Measurements from ENCODE around the gene CABP4. TPM values are rescaled to one million over a fixed set of nuclear protein-coding genes. Genes with fewer than 3 reads are reported as not detected.

The CABP4 gene
- polyA plus RNA-seq, 6 donors from 2014 or later, result 1.5 to 6.8 (median 2.1) TPM; not detected in 1

DNA sequence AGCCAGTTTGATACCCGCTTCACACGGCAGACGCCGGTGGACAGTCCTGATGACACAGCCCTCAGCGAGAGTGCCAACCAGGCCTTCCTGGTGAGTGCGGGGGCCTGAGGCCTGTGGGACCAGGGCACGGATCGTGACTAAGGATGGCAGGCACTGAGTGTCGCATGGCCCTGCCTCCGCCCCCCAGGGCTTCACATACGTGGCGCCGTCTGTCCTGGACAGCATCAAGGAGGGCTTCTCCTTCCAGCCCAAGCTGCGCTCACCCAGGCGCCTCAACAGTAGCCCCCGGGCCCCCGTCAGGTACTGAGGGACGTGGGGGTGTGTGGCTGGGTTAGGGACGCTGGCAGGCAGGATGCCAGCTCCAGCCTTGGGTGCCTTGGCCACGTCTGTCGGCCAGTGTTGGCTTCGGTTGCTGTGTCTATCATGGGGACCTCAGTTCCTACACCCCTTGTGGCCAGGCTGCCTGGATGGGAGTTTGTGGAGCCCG is 20.7 kb upstream of the CABP4 start:
- DNase-seq (no peak), ATAC-seq (ENCODE audit: low read depth in 2 of 2) (no peak)
- Mint-ChIP-seq H3K27me3 (no peaks in the 10 kb centered on the region), H3K4me1 (peaks cover 38 to 71% (median 58%) of the 10 kb centered on the region in 3 donors), H3K27ac (peak overlapping the region in 2 of 6 donors; percentile 59 to 89), H3K9me3 (no peaks in the 10 kb centered on the region), H3K4me3 (peak overlapping the region; percentile 29 to 98 (median 76)), H3K36me3 (peaks cover 7 to 16% of the 10 kb centered on the region in 2 donors)

DNA sequence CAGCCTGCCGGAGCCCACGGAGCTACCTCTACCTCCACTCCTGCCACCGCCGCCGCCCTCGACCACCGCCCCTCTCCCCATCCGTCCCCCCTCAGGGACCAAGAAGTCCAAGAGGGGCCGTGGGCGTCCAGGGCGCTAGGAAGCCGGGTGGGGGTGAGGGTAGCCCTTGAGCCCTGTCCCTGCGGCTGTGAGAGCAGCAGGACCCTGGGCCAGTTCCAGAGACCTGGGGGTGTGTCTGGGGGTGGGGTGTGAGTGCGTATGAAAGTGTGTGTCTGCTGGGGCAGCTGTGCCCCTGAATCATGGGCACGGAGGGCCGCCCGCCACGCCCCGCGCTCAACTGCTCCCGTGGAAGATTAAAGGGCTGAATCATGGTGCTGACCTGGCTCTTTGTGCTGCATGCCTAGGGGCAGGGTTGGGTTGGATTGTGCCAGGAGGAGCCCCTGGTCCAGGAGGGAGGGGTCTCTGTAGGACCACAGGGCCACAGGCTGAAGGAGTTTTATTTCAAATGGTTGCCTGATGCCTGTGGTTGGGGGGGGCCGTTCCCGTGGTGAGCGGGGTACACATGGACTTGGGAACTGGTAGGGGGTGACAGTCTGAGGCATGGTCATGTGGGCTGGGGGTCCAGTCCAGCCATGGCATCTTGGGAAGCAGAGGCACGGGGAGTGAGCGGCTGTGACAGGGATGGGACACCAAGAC is 20.0 kb upstream of the CABP4 start:
- H3K27ac Mint-ChIP-seq, result peak overlapping the region in 3 of 6 donors; percentile 53 to 93 (median 90)
- ATAC-seq (ENCODE audit: low read depth in 2 of 2) (no peak), DNase-seq (no peak)
- peaks cover 44 to 78% (median 63%) of the 10 kb centered on the region in 3 donors for H3K4me1 Mint-ChIP-seq
- H3K9me3 Mint-ChIP-seq, result no peaks in the 10 kb centered on the region
- no peaks in the 10 kb centered on the region for H3K27me3 Mint-ChIP-seq
- H3K4me3 Mint-ChIP-seq, result peak overlapping the region; percentile 75 to 98 (median 95)
- H3K36me3 Mint-ChIP-seq, result peaks cover 7 to 16% of the 10 kb centered on the region in 2 donors

DNA sequence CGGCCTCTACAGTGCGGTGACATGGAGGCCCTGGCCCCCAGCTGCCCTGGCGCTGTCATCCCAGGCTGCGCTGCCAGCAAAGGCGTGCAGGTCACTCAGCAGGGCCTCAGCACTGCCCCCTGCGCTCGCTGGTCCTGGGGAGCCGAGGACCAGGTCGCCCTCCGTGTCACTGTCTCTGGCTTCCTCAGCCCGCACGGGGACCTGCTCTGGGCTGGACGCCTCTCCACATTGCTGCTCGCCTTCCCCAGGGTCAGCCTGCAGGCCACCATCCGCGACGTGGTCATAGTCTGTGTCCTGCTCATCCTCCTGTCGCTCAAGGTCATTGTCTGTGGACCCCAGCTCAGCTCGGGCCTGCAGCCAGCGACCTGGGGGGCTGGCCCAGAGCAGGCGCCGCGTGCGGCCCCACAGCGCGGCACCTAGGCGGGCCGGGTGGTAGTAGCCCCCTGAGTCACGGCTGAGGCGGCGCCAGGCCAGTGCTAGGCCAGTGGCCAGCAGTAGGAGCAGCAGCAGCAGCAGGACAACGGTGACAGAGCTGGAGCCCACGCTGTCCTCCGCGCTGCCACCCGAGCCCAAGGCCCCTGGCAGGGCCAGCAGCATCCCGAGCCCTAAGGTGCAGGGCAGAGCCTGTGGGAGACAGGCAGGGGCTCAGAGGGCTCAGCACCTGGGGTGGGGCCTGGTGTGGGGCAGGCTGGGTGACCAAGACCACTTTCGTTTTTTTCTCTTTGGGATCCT is 19.3 kb upstream of the CABP4 start:
- no peak for ATAC-seq (ENCODE audit: low read depth in 2 of 2)
- Mint-ChIP-seq H3K27me3 (no peaks in the 10 kb centered on the region), H3K9me3 (no peaks in the 10 kb centered on the region), H3K36me3 (peaks cover 7 to 16% of the 10 kb centered on the region in 2 donors), H3K4me1 (peaks cover 51 to 85% (median 66%) of the 10 kb centered on the region in 3 donors), H3K27ac (peak overlapping the region; percentile 51 to 96 (median 80)), H3K4me3 (peak overlapping the region; percentile 94 to 98 (median 96))
- DNase-seq, result no peak

DNA sequence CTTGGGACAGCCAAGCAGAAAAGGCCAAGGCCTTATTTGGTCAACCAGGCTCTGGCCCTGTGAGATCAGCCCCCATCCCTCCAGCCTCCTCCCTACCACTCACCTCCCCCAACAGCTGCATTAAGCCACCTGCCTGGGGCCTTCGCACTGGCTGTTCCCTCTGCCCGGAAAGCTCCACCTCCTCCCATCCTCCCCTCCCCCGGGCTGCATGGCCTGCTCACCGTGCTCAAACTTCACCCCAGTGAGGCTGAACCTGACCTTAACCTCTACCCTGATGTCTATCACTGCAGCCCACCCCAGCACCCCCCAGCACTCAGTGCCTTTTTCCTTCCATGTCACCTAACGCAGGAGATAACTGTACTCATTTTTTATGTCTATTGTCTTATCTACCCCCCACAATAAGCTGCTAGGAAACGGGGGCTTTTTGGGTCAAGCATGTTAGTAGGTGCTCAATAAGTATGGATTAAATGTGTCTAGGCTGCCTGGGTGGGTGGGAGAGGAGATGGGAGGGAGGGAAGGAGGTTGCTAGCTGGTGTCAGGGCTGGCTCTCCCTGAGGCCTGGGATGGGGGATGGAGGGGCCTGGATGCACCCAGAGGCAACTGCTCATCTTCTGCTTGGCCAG is 18.6 kb upstream of the CABP4 start:
- ATAC-seq (ENCODE audit: low read depth in 2 of 2) (peak; percentile 32 to 40), DNase-seq (no peak)
- no peaks in the 10 kb centered on the region for H3K9me3 Mint-ChIP-seq
- peak overlapping the region; percentile 94 to 98 (median 96) for H3K4me3 Mint-ChIP-seq
- no peaks in the 10 kb centered on the region for H3K27me3 Mint-ChIP-seq
- H3K36me3 Mint-ChIP-seq, result peaks cover 7 to 16% of the 10 kb centered on the region in 2 donors
- H3K4me1 Mint-ChIP-seq, result peaks cover 56 to 91% (median 68%) of the 10 kb centered on the region in 3 donors
- H3K27ac Mint-ChIP-seq, result peak overlapping the region; percentile 51 to 96 (median 90)

DNA sequence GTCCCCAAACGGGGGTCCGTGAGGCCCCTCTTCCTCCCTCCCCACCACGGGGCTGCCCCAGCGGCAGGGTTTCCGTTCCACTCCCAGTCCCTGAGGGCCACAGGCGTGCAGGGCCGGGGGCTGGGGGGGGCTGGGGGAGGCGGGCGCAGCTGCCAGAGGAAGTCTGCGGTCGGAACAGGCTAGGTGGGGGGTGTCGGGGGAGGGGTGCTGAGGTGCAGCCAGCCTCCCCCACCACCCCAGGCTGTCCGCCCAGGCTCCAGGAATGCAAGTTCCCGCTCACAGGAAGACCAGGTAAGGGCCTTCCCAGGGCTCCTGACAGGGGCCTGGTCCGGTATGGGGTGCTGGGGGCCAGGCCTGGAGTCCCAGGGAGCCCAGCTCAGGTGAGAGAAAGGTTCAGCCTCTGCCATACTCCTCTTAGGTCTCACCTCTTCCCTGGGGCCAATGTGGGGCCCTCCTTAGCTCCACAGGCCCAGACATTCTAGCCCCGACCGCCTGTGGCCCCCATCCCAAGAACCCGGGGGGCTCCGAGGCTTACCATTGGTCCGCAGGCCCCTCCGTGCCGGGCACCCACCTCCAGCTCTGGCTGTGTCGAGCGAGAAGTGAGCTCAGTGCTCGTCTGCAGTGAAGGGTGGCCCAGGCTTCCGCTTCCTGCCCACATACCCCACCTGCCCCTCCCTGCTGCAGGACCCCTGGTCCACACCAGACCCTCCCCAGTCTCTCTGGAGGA is 17.9 kb upstream of the CABP4 start, which contains the start of gene PTPRCAP:
PTPRCAP (minus strand) TSS at position 601 of the 727 bp plus-strand sequence; CDS start at position 538, 63 bp downstream.
- H3K4me3 Mint-ChIP-seq, result peak within 1 kb of the TSS; percentile 94 to 98 (median 96)
- H3K9me3 Mint-ChIP-seq, result no peaks in the 10 kb centered on the region
- ATAC-seq (ENCODE audit: low read depth in 2 of 2) (peak; percentile 69 to 71), DNase-seq (peak; percentile 82)
- no peaks in the 10 kb centered on the region for H3K27me3 Mint-ChIP-seq
- peaks cover under 1 to 16% of the 10 kb centered on the region in 2 donors for H3K36me3 Mint-ChIP-seq
- H3K27ac Mint-ChIP-seq, result peak within 1 kb of the TSS; percentile 88 to 96 (median 91)
- peaks cover 54 to 91% (median 67%) of the 10 kb centered on the region in 3 donors for H3K4me1 Mint-ChIP-seq

DNA sequence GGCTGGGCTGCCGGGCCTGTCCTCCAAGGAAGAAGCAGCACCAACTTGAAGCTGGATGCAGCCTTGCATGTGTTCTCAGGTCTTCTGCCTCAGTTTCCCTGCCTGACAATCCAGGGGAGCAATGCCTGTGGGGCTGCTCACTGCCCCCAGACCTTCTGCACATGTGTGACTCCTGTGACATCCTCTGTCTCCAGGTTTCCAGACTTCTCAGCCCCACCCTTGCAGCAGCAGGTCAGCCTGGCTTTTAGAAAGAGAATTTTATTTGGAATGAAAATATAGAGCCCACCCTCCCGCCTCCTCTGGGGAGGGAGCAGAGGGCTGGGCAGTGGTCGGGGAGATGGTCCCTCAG is 17.4 kb upstream of the CABP4 start:
- peak overlapping the region; percentile 81 to 96 (median 89) for H3K27ac Mint-ChIP-seq
- H3K36me3 Mint-ChIP-seq, result peaks cover 0 to 16% of the 10 kb centered on the region in 2 donors
- ATAC-seq (ENCODE audit: low read depth in 2 of 2), result no peak

DNA sequence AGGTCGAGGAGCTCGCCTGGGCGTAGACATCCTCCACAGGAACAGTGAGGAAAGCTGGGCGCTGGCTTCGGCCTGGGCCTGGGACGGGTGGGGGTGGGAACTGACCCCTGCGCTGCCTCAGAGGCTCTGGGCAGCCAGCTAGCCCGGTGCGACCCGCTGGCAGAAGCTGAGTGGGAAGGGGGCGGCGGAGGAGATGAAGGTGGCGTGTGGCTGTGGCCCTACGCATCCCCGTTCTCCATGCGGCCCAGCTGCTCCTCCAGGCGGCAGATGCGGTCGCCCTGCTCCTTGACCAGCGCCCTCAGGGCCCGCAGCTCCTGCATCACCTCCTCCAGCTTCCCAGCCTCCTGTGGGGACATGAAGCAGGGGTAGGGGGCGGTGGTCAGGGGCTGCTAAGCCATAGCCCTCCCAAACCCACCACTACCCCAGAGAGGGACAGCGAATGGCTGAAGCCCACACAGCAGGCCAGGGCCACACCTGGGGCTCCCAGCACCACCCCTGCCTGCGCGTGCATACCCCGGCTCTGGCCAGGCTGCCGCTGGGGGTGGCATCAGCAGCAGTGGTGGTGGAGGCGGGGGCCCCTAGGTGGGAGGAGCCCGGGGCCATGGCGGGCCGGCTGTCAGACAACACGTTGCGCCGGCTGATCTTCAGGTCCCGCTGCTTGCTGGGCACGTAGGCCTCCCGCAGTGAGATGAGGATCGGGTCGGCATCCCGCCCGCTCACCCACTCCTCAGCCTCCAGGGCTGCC is 16.8 kb upstream of the CABP4 start:
- peak in 1 of 2 donors; percentile 10 for ATAC-seq (ENCODE audit: low read depth in 2 of 2)
- H3K9me3 Mint-ChIP-seq, result no peaks in the 10 kb centered on the region
- peaks cover 59 to 87% (median 64%) of the 10 kb centered on the region in 3 donors for H3K4me1 Mint-ChIP-seq
- H3K4me3 Mint-ChIP-seq, result peak overlapping the region; percentile 94 to 98 (median 96)
- H3K27me3 Mint-ChIP-seq, result no peaks in the 10 kb centered on the region
- no peak for DNase-seq
- H3K36me3 Mint-ChIP-seq, result peaks cover 0 to 16% of the 10 kb centered on the region in 2 donors
- peak overlapping the region in 3 of 6 donors; percentile 92 to 96 (median 94) for H3K27ac Mint-ChIP-seq

More for the DNA sequence above, 17.4 kb upstream of the CABP4 start:
- Mint-ChIP-seq H3K9me3 (no peaks in the 10 kb centered on the region), H3K4me3 (peak overlapping the region; percentile 94 to 98 (median 96)), H3K27me3 (no peaks in the 10 kb centered on the region), H3K4me1 (peaks cover 57 to 91% (median 67%) of the 10 kb centered on the region in 3 donors)
- DNase-seq, result no peak

DNA sequence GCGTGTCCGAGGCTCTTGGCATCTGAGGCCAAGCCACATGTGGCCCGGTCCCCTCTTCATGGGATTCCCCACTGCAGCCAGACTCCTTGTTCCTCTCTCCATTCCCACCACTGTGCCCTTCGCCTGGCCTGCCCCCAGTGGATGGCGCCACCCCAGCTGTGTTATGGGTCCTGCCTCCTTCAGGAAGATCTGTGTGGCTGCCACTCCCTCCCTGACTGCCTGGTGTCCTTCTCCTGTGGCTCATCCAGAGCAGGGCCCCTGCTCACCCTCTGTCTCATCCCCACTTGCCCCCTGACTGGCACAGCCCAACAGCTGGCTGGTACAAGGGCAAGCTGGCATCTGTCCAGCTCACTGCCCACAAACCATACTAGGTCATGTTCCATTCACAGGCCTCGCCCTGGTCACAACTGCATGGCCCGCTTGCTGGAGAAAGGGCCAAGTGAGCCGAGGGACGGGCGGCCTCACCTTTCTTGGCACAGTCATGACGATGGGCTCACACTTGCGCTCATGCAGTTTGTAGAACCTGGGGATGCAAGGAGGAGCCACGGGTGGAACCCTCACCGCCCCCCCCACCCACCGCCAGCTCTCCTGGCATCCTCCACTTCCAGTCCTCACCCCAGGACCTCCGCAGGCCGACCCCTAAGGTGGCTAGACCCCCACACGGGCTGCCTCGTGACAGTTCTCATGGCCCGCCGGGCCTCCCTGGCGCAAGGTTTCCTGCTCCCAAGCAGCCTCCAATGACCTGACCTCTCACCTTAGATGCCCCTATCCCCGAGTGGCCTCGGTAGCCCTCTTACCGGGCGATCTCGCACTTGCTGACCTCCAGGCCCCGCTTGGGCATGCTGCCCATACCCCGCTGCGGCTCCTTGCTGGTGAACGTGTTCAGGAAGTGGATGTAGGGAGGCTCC is 15.6 kb upstream of the CABP4 start:
- Mint-ChIP-seq H3K36me3 (peaks cover 0 to 16% of the 10 kb centered on the region in 2 donors), H3K27me3 (no peaks in the 10 kb centered on the region), H3K4me3 (peak overlapping the region; percentile 72 to 97 (median 94)), H3K27ac (peak overlapping the region in 5 of 6 donors; percentile 68 to 97 (median 94)), H3K4me1 (peaks cover 53 to 85% (median 66%) of the 10 kb centered on the region in 3 donors), H3K9me3 (no peaks in the 10 kb centered on the region)
- no peak for ATAC-seq (ENCODE audit: low read depth in 2 of 2)
- DNase-seq, result no peak

DNA sequence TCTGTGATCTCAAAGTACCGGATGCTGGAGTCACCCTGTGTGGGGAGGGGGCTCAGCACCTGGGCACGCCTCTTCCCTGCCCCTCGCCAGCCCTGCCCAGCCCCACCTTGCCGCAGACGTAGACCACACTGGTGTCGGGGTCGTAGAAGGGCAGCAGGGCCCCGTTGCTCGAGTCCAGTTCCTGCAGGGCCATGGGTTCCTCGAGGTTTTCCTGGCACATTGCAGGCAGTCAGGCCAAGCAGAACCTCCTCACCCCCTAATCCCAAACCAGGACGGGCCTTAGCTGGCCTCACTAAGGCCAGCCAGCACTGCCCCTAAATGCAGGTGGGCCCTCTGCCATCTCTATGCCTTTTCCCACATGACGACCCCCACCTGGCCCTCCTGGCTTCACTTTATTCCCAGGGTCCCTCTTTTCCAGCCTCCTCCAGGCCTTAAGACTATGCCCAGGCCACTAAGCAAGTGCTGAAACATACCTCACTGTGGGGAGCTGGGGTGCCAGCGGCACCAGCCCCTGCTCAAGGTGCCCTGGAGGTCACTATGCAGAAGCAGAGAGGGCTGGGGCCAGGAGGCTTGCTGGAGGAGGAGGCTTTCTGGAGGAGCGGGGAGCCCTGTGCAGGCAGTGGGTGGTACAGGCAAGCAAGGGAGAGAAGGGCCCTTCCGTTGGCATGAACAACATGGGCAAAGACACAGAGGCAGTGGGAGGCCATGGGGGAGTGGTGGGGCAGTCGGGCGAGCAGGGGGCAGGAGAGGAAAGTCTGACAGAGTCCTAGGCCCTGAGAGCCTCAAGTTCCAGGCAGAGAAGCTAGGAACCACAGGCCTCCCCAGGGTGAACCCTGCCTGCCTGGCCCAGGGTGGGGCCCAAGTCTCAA is 14.7 kb upstream of the CABP4 start:
- Mint-ChIP-seq H3K27me3 (no peaks in the 10 kb centered on the region), H3K9me3 (no peaks in the 10 kb centered on the region), H3K4me1 (peaks cover 59 to 85% (median 70%) of the 10 kb centered on the region in 3 donors), H3K36me3 (peaks cover 0 to 12% of the 10 kb centered on the region in 2 donors), H3K4me3 (peak overlapping the region; percentile 51 to 97 (median 80)), H3K27ac (peak overlapping the region in 5 of 6 donors; percentile 84 to 94 (median 86))
- ATAC-seq (ENCODE audit: low read depth in 2 of 2), result no peak
- no peak for DNase-seq

DNA sequence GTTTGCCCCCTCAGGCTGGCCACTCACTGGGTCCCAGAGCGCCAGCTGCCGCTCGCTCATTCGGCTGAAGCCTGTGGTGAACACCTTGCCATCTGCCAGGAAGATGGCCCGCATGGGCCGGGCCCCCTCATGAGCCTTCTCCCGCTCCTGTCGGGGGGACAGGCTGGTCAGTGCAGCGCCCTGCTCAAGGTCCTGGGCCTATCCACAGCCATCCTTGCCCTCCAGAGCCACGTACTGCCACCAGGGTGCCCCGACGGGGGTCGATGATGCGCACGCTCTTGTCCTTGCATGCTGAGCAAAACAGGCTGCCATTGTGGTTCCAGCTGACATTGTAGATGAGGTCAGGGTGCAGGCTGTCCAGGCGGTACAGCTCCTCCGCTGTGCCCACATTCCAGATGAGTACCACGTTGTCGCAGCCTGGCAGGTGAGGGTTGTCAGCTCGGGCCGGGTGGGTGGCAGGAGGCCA is 14.0 kb upstream of the CABP4 start:
- H3K4me3 Mint-ChIP-seq, result peak overlapping the region in 7 of 8 donors; percentile 52 to 97 (median 73)
- H3K27me3 Mint-ChIP-seq, result no peaks in the 10 kb centered on the region
- H3K36me3 Mint-ChIP-seq, result peaks cover 0 to 8% of the 10 kb centered on the region in 2 donors
- no peak for ATAC-seq (ENCODE audit: low read depth in 2 of 2)
- H3K27ac Mint-ChIP-seq, result peak overlapping the region in 4 of 6 donors; percentile 84 to 96 (median 90)
- peak; percentile 25 for DNase-seq
- H3K4me1 Mint-ChIP-seq, result peaks cover 60 to 85% (median 76%) of the 10 kb centered on the region in 3 donors
- no peaks in the 10 kb centered on the region for H3K9me3 Mint-ChIP-seq

Data from naive B cell (primary cell).